ENCODE results near the gene MIB1.
A peak's percentile ranks its signal among the peaks of the same experiment; 100 is the strongest.

Gene MIB1

GRCh38 chr18:21740538-21741311 lies at the start of gene MIB1:
MIB1 (plus strand) TSS chr18:21740792; CDS start chr18:21741584, 792 bp downstream.
- peak within 1 kb of the TSS; percentile 92 for H3K27ac ChIP-seq
- TF ChIP-seq CTCF (IDR thresholded peaks at IDR 0.05) (no peak), ZFX (IDR thresholded peaks at IDR 0.05; ENCODE audit: borderline replicate concordance) (no peak)

- TF ChIP-seq CTCF (IDR thresholded peaks at IDR 0.05) (no peak), ZFX (IDR thresholded peaks at IDR 0.05; ENCODE audit: borderline replicate concordance) (no peak)
- H3K27ac ChIP-seq = no peak overlapping the region
These were observed 47.3 kb upstream of the MIB1 start for GRCh38 chr18:21693322-21693721.

GRCh38 chr18:21700528-21701075 lies 40.0 kb upstream of the MIB1 start:
- TF ChIP-seq ZFX (IDR thresholded peaks at IDR 0.05; ENCODE audit: borderline replicate concordance) (no peak), CTCF (IDR thresholded peaks at IDR 0.05) (no peak)
- H3K27ac ChIP-seq = no peak overlapping the region

- TF ChIP-seq CTCF (IDR thresholded peaks at IDR 0.05) = no peak
- no peak for TF ChIP-seq ZFX (IDR thresholded peaks at IDR 0.05; ENCODE audit: borderline replicate concordance)
These were observed 39.0 kb upstream of the MIB1 start for GRCh38 chr18:21701621-21702020.

GRCh38 chr18:21702602-21703001 lies 38.0 kb upstream of the MIB1 start:
- TF ChIP-seq CTCF (IDR thresholded peaks at IDR 0.05) (no peak), ZFX (IDR thresholded peaks at IDR 0.05; ENCODE audit: borderline replicate concordance) (no peak)
- no peak overlapping the region for H3K27ac ChIP-seq

More at GRCh38 chr18:21701621-21702020, 39.0 kb upstream of the MIB1 start:
- no peak overlapping the region for H3K27ac ChIP-seq

GRCh38 chr18:21703241-21703820 lies 37.3 kb upstream of the MIB1 start:
- peak overlapping the region; percentile 94 for H3K27ac ChIP-seq
- TF ChIP-seq ZFX (IDR thresholded peaks at IDR 0.05; ENCODE audit: borderline replicate concordance) (no peak), CTCF (IDR thresholded peaks at IDR 0.05) (no peak)

Measured in 22Rv1 (cell line).